Stimulated activated CD8-positive, alpha-beta memory T cell treated with anti-CD3 and anti-CD28 coated beads, Interleukin-15, amount 100 ng/mL, for 24 hours (primary cell): ENCODE results near the gene CEP170B.

ENCODE experiments used
- DNase-seq: peaks from one replicate; pipeline ENCODE4 v3.0.0-alpha.2; 2020; ENCODE audit warnings: low read depth

CEP170B gene

DNA sequence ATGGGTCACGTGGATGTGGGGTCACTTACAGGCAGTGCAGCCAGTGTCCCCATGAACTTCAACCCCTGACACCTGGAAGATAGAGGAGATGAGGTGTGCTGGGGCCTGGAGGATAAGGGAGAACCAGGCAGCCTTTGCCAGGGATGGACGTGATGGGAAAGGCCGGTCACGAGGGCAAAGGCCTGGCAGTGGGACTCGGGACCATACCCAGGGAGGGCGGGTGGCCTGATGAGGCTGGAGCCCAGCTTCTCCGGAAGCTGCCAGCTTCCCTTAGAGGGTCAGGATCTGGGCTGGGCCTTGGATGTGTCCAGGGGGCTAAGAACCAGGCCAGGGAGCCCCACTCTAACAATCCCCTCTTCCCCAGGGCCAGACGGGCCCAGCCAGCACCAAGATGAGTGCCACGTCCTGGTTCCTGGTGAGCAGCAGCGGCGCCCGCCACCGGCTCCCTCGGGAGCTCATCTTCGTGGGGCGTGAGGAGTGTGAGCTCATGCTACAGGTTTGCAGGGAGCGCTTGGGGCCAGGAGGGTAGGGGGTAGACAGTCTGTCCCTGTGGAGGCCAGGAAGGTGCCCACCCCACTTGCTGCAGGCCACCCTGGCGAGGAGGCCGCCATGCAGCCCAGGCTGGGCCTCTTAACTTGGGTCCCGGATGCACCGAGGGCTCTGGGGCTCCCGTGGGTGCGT, 3.1 kb downstream of the CEP170B start:
- DNase-seq: no peak

DNA sequence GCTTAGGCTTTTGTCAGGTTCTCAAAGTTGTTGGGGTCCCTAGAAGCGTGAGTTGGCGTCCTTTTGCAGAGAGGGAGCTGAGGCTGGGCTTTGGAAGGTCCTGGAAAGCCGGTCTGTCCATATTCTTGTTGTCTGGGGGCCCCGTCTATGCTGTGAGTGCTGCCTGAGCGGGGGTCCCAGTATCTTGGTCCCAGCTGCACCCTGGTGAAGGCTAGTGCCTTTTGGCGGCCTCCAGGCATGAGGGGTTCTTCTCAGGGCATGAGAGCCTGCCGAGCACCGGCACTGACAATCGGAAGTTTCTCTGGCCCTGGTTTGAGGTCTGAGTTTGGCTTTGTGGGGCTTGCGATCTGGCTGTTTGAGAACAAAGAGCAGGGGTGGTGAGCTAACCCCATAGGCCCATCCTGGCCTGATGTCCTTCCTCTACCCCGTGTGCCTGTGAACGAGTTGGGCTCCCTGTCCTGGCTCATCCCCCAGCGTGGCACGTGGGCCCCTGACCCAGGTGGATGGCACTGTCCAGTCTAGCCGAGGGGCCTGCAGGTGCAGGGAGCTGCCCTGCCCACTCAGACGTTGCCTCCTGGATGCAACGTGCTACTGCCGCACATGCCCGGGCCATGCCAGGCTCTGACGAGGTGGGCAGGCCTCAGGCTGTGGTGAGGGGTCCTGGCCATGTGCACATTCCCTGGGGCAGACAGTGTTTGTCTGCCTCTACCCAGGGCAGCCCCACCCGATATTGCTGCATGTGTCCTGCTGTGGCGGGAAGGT, 3.9 kb downstream of the CEP170B start:
- no peak for DNase-seq

DNA sequence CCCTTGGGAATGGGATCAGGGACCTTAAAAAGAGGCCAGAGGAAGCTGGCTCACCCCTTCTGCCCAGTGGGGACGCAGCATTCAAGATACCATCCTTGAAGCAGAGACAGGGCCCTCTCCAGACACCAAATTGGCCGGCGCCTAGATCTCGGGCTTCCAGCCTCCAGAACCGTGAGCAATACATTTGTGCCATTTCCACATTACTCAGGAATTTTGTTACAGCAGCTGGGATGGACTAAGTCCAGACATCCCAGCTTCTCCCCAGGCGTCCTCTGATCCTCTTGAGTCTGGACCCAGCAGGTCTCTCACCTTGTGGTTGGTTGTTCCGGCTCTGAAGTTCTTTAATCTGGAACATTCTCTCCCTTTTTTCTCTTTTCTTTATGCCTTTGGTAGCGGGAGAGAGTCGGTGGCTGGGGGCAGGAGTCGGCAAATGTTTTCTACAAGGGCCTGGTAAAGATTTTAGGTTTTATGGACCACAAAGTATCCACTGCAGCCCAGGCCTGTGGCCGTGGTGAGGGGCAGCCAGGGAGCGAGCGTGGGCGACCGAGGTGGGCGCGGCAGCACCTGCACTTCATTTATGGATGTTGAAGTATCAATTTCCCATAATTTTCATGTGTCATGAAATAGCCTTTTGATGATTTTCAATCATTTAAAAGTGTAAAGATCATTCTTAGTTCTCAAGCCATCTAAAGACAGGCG, 4.8 kb downstream of the CEP170B start:
- no peak for DNase-seq

DNA sequence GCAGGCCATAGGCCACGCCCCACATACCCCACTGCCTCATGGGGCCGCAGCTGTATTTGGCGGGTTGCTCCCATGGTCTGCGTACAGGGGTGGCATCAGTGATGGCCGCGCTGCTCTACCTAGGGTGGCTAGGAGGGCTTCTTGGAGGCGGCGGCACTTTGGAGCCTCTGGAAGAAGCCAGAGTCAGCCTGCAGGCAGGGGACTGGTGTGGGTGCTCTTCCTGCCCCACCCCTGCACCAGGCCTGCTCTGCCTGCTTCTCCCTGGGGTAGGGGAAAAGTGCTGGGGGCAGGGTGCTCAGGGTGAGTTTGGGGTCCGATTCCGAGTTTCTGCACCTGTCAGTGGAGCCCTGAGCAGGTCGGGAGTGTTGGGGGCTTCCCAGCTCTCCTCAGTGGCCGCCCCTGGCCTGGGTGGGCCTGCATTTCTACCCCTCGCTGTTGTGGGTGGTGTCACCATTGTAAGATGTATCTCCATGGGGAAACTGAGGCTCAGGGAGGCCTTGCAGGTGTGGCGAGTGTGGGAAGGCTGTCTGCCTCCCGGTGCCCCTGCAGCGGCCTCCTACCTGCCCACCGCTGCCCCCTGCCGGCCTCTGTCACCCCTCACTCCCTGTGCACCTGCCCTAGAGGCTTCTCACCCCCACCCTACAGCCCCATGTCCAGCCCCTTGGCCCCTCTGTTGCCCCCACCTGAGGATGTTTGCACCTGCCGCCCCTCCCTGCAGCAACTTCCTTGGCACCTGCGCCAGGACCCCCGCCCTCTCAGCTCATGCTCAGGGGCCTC, 5.5 kb downstream of the CEP170B start:
- no peak for DNase-seq

DNA sequence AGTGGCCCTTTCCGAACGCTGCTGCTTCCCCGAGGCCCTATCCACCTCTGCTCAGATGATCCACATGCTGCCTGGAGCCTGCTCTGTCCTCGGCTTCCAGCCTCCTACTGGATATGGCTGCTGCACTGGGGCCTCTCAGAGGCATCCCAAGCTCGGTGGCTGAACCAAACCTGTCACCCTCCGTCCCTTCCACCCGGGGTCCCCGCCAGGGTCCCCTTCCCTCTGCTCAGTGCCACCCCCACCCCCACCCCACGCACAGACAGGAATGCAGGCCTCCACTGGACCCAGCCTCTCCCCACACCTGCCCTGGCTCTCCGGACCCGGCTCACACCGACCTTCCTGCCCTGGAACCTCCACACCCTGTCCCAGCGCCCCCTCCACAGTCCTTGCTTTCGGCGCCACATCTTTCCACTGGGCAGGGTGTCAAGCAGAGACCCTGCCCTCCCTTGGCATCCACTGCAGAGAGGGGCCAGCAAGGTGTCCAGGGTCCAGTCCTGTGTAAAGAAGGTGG, 6.1 kb downstream of the CEP170B start:
- no peak for DNase-seq

DNA sequence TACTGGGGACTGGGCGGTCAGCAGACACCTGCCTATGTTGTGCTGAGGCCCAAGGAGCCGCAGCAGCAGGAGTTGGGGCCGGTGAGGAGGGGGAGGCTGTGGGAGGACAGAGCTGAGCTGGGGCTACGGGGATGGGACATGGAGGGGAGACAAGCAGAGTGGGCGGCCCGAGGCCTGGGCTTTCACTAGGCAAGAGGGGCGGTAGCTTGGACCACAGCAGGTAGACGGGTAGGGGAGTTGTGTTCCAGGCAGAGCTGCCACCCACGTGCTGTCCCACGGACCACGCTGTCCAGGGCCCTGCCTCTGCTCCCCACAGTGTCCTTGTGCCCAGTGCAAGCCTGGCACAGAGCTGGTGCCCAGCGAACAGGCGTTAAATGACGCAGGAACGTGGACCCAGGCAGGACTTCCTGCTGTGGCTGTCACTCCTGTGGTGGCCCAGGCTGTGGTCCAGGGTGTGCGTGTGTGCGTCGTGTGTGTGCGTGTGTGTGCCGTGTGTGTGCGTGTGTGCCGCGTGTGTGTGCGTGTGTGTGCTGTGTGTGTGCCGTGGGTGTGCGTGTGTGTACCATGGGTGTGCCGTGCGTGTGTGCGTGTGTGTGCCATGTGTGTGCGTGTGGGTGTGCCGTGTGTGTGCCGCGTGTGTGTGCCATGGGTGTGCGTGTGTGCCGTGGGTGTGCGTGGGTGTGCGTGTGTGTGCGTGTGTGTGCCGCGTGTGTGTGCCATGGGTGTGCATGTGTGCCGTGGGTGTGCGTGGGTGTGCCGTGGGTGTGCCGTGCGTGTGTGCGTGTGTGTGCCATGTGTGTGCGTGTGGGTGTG, 6.8 kb downstream of the CEP170B start:
- no peak for DNase-seq

DNA sequence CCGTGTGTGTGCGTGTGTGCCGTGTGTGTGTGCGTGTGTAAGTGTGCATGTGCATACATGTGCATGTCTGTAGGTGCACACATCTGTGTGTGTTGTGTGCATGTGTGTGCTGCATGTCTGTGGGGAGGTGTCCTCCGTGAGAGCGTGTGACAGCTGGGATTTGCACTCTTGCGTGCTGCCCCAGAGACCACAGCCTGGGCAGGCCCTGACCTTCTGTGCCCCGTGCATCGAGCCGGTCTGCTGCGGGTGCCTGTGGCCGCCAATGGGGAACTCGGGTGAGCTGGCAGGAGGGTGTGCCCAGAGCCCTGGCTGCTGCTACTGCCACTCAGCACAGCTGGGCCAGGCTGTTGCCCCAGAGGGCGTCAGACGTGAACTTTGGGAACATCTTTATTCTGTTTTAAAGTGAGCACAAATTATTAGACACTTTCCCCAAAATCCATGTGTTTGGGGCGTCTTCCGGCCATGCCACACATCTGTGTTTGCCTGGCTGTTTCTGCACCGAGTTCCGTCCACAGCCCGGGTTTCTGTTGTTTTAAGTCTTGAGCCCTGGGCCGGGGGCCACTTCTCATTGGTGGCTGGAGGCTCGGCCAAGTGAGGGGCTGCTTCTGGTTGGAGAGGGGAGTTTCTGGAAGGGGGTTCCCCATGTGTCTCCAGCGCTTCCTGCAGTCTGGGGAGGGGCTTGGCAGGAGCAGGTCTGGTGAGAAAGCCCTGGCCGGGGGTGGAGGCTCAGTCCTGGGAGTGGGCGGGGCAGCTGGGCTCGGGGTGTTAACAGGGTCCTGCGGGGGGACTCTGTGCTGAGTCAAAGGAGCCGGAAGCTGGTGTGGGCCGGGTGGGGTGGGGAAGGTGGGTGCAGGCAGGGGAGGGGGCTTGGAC, 7.6 kb downstream of the CEP170B start:
- DNase-seq: no peak

DNA sequence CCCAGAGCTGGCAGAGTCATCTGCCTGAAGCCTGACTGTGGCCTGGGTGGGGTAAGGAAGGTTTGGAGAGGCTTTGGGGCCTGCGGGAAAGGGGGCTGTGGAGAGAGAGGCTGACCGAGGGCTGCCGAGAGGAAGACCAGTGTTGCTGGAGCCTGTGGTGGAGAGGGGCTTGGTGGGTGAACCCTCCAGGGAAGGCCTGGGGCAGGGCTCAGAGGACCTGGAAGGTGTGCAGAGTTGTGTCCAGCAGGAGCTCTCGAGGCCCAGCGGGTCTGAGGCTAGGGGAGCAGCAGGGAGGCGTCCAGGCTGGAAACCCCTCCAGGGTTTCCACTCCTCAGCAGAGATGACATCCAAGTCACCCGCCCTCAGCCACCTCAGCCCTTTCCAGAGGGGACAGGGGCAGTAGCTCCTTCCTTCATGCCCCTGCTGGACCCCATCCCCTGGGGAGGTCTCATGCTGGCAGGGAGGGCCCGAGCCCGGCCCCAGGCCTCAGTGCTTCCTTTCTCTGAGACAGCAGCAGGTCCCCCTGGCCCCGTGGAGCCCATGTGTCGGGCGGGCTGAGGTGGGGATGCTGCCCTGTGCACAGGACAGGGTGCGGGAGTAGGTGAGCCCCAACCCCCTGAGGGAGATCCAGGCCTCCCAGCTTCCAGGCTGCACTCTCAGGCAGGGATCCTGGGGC, 8.4 kb downstream of the CEP170B start:
- no peak for DNase-seq

DNA sequence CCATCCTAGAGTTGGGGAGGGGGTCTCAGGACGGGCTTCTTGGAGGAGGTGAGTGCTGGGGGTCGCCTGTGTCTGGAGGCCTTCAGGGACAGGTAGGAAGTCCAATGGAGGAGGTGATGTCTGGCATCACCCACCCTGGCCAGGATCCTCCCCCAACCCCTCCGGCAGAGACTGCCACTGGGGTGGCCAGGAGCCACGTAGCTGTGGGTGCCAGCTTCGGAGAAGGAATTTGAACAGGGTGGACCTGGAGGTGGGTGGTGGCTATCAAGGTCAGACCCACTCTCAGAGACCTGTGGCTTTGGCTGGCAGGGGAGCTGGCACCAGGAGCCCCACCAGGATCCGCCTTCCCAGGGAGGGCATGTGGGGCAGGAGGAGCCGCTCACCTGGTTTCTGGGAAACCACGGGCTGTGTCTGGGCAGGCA, 9.1 kb downstream of the CEP170B start:
- no peak for DNase-seq

DNA sequence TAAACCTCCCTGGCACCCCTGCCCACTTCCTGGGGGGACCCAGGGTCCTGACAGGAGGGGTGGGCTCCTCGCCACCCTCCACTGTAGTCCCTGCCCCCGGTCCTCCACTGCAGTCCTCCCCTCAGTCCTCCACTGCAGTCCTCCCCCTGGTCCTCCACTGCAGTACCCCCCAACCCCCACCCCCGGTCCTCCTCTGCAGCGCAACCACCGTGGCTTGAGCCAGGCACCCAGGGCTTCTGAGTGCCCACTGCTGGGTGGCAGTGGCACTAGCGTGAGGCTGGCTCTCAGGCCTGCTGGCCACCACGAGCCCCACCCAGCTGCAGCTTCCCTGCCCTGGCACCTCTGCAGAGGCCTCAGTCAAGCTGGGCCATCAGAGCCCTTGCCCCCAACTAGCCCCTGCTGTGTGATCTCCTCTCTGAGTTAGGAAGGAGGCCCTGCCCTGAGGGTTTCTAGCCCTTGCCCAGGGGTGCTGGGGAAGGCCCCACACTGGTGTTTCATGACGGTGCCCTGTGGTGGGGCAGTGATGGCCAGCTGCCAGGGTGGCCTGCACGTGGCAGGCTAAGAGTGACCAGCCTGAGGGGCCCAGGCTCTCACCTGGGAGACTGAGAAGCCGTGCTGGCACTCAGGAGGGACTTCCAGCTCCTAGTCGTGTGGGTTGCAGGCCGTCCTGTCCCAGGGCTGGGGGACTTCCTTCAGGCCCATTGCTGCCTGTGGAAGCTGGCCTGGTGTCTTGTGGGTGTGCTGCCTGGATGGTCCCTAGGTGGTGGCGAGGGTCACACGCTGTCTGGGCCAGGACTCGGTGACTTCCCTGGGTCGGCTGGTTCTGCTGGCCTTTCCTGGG, 9.7 kb downstream of the CEP170B start:
- DNase-seq: no peak

DNA sequence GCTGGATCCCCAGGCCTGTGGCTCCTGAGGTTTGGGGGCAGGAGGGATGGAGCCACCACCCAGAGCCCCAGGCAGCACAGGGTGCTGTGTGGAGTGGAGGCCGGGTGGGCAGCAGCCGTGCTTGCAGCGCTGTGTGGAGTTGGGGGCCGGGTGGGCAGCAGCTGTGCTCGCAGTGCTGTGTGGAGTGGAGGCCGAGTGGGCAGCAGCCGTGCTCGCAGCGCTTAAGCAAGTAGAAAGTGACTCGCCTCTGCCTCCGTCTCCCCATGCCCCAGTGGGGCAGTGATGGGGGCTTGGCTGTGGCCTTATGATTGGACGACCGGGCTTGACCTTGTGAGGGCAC, 10.3 kb downstream of the CEP170B start:
- DNase-seq: no peak

DNA sequence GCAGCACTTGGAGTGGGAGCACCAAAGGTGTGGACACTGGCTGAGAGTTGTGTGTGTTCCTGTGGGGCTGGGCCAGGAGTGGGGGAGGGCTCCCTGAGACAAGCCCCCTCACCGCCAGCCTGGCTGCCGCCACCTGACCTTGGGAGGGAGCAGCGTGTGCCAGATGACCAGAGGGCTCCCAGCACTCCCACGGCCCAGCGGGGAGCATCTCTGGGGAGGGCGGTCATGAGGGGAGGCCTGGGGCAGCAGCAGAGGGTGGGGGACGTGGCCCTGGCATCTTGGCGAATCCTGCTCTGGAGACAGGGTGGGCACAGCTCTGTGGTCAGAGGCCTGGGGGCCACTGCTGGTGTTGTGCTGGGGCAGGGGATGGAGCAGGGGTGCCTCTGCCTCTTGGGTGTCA, 10.7 kb downstream of the CEP170B start:
- DNase-seq: no peak

DNA sequence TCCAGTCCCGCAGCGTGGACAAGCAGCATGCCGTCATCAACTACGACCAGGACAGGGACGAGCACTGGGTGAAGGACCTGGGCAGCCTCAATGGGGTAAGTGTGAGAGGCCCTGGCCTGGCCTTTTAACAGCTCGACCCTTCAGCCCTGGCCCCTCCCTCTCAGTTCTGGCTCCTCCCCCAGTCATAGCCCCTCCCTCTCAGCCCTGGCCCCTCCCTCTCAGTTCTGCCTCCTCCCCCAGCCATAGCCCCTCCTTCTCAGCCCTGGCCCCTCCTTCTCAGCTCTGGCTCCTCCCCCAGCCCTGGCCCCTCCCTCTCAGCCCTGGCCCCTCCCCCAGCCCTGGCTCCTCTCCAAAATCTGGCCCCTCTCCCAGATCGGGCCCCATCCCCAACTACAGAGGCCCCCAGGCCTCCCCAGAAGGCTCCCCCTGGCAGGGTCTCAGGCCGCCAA, 11.2 kb downstream of the CEP170B start:
- DNase-seq: no peak

DNA sequence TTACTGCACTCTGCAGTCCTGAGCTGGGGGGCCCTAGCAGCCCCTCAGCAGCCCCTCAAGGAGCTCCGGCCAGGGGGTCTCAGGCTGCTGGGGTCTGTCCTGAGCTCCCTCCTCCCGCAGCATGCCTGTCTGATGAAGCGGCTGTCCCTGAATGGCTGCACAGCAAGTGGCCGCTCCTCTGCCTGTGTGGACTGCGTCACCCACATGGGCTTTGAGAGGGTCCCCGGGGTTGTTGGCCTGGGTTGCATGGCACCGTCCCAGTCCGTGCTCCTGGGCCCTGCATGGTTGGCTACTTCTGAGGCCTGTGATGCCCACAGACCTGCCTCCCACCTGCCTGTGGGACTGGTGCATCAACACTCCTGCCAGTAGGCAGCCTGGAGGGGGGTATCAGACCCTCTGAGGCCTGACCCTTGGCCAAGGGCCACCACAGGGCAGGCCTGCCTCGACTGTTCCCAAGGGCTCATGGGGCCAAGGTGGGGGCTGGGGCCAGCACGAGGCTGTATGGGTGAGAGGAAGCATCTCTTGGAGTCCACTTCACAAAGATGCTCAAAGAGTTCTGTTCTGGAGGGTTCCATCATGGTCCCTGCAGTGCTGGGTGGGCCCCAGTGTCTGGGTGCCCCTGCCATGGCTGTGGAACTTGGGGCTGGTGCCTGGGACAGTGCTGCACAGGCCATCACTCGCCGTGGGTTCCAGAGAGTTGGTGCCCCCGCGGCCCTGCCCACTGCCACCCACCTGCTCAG, 12.2 kb downstream of the CEP170B start:
- DNase-seq: no peak

DNA sequence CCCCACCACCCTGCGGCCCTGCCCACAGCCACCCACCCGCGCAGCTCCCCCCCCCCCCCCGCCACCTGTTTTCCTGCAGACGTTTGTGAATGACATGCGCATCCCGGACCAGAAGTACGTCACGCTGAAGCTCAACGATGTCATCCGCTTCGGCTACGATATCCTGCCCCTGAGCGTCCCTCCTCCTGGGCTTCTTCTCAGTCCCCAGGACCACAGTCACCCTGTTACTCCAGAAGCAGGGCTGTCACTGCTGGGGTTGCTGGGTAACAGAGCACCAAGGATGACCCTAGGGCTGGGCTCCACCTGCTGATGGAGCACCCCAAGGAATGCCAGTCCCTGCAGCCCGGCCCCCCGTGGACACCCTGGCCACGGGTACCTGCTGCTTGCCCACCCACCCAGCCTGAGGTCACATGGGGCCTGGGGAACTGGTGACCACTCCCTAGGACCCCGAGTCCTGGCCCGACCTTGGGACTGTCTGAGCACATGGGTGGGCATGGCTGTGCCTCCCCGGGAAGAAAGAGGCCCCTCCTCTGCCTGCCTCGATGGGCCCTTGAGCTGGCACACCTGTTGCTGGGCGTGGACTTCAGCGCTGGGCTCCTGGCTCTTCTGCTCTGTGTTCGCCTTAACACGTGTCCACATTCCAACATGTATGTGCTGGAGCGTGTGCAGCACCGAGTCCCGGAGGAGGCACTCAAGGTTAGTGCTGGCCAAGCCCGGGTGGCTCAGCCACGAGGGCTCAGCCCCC, 12.9 kb downstream of the CEP170B start:
- DNase-seq: no peak

DNA sequence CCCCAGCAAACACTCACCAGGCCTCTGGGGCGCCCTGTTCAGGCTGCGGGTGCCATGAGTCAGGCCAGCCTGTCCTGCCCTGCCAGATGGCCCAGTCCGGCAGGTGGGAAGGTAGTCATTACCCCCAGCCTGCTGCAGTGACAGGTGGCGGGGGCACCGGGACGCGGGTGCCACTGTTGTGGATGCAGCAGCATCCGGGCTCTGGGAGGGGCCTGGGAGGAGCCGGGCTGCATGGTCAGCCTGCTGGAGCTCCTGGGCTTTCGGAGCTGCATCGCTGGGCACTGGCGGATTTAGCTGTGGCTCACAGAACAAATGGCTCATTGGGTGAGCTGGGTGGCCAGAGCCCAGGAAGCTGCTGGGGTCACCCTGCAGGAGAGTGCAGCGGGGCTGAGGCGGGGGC, 13.5 kb downstream of the CEP170B start:
- no peak for DNase-seq

DNA sequence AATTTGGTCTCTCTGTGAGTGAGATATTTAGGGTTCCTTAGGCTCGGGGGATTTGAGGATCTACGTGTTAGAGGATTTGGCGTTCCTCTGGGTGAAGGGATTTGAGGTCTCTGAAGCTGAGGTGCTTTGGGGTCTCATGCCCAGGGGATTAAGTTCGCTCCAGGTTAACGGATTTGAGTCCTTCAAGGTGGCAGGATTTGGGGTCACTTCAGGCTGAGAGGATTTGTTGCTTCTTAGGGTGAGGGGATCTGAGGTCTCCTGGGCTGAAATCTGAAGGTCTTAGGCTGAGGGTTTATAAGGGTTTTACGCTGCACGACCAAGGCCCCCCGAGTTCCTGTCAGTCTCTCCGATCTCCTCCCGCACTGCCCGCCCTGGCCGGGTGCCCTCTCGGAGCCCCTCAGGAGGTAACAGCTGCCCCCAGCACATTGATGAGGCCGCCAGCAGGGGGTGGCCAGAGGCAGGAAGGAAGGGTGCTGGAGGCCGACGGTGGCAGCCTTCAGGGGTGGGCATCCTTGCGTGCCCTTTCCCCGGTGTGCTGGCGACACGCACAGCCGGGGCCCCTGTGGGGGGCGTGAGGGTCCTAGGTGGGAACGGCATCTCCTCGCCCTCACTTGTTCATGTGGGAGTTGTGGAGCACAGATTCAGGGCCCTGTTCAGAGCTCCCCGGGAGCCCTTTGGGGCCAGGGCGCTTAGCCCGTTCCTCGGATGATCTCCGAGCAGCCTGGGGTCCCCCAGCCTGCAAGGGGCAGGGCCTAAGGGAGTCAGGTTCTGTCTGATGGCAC, 14.3 kb downstream of the CEP170B start:
- DNase-seq: no peak
